SH-SY5Y (cell line): ENCODE results near the gene ERICH6.

Source experiments
- GATA2 ChIP-seq: IDR thresholded peaks from 2 replicates; pipeline ENCODE4 v1.6.1; 2011; ENCODE audit warnings: mild to moderate bottlenecking, low read depth, low read length
- GATA3 ChIP-seq: IDR thresholded peaks from 2 replicates; pipeline ENCODE4 v1.6.1; 2011; ENCODE audit warnings: low read depth, mild to moderate bottlenecking, low read length, moderate library complexity

DNA sequence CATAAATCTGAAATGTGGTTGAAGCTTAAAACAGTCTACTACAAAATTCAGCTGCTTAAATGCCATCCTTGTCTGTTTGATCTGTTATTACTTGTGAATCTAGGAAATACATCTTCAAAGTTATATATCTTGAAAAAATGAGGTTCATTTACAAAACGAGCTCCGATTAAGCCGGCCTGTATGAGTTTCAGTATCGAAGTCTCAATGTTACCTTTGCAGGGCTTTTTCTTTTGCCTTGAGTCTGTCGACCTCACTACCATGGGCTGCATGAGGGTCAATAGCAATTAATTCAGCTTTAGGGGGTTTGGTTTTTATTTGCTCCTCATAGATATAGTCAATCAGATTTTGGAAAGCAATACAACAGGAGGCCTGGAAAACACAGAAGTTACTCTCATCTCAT lies 23.2 kb downstream of the ERICH6 start:
- no peak for TF ChIP-seq GATA2
- TF ChIP-seq GATA3, result no peak
